OCI-LY7 (cell line): ENCODE data around the gene ALKBH2. TPM values are rescaled to one million over a fixed set of nuclear protein-coding genes. Genes with fewer than 3 reads are reported as not detected.

Experiments used
- BruUV-seq: library from RNA; stranded (reverse); fragments of 400-500 nt; replicated peaks from 2 replicates; lab custom pipeline; 2021; lab: Mats Ljungman, UMichigan
- CTCF ChIA-PET: fragments of 300-600 bp; sonication (Branson Sonifier 250); formaldehyde crosslinking; loops from one replicate; lab custom pipeline; 2022; ENCODE audit warnings: antibody characterized with exemption; ENCODE audit not compliant: unreplicated experiment; lab: Charles Lee
- POLR2A ChIA-PET: fragments of 300-600 bp; sonication (Branson Sonifier 250); formaldehyde crosslinking; loops from one replicate; lab custom pipeline; 2022; ENCODE audit warnings: antibody characterized with exemption; lab: Charles Lee
- DNase-seq: peaks from one replicate; pipeline ENCODE4 v3.0.0-alpha.2; 2015; ENCODE audit warnings: low spot score
- H2AFZ ChIP-seq: fragments of 200-600 bp; sonication (generic), shearing (Covaris generic); 2 replicates; pipeline ENCODE4 v1.6.1; 2014; ENCODE audit warnings: mild to moderate bottlenecking, antibody characterized with exemption, low read length, moderate library complexity
- H3K27ac ChIP-seq: fragments of 200-600 bp; sonication (generic); 2 replicates; pipeline ENCODE4 v1.5.1; 2014; ENCODE audit warnings: mixed run types, low read depth, mild to moderate bottlenecking, moderate library complexity, low read length, inconsistent platforms; ENCODE audit not compliant: poor library complexity, severe bottlenecking
- H3K36me3 ChIP-seq: fragments of 200-600 bp; sonication (generic); 2 replicates; pipeline ENCODE4 v1.6.1; 2014; ENCODE audit warnings: mild to moderate bottlenecking, antibody characterized with exemption, low read length, moderate library complexity, mixed read lengths; ENCODE audit not compliant: insufficient read depth
- H3K4me1 ChIP-seq: fragments of 200-600 bp; sonication (generic); 2 replicates; pipeline ENCODE4 v1.5.1; 2014; ENCODE audit warnings: mild to moderate bottlenecking, low read length; ENCODE audit not compliant: insufficient read depth, poor library complexity, severe bottlenecking
- H3K4me2 ChIP-seq: fragments of 200-600 bp; sonication (generic); 2 replicates; pipeline ENCODE4 v1.6.1; 2014; ENCODE audit warnings: mild to moderate bottlenecking, low read length
- H3K4me3 ChIP-seq: fragments of 200-600 bp; sonication (generic); 2 replicates; pipeline ENCODE4 v1.5.1; 2014; ENCODE audit warnings: mild to moderate bottlenecking, low read depth, low read length; ENCODE audit not compliant: poor library complexity, severe bottlenecking
- H3K79me2 ChIP-seq: fragments of 200-600 bp; sonication (generic); 2 replicates; pipeline ENCODE4 v1.6.1; 2016; ENCODE audit warnings: low read depth, mild to moderate bottlenecking, low read length, moderate library complexity, mixed read lengths; ENCODE audit not compliant: insufficient read depth
- H3K9me2 ChIP-seq: fragments of 200-600 bp; sonication (generic); 2 replicates; pipeline ENCODE4 v1.6.1; 2016; ENCODE audit warnings: mild to moderate bottlenecking, low read length, mixed read lengths; ENCODE audit not compliant: insufficient read depth
- H3K9me3 ChIP-seq: fragments of 200-600 bp; sonication (generic); 2 replicates; pipeline ENCODE4 v1.6.1; 2014; ENCODE audit warnings: mild to moderate bottlenecking, mixed run types, low read length, mixed read lengths
- H4K20me1 ChIP-seq: fragments of 200-600 bp; sonication (generic); 2 replicates; pipeline ENCODE4 v1.6.1; 2014; ENCODE audit warnings: mild to moderate bottlenecking, antibody characterized with exemption, low read length, moderate library complexity, mixed read lengths; ENCODE audit not compliant: insufficient read depth
- CTCF ChIP-seq: fragments of 200-600 bp; sonication (generic); conservative IDR thresholded peaks from 2 replicates; pipeline ENCODE4 v1.5.1; 2014; ENCODE audit warnings: mild to moderate bottlenecking, antibody characterized with exemption, low read length, moderate library complexity, mixed read lengths
- EZH2phosphoT487 ChIP-seq: fragments of 200-600 bp; sonication (generic); IDR thresholded peaks from 2 replicates; pipeline ENCODE4 v1.6.1; 2018; ENCODE audit warnings: low read depth, borderline replicate concordance, mild to moderate bottlenecking, mixed run types, antibody characterized with exemption, low read length, moderate library complexity, mixed read lengths
- intact Hi-C: fragments of 100-400 bp; cut with micrococcal nuclease; formaldehyde crosslinking; loops from one replicate; pipeline ENCODE4 v1.10.0; 2022; ENCODE audit not compliant: unreplicated experiment
- total RNA-seq, 2 experiments: library from RNA; depleted of rRNA in 1 of 2; stranded (reverse); fragments of >200 nt in 1 of 2; shearing (Covaris generic) in 1 of 2; gene quantifications; 2 replicates each; pipeline ENCODE4 v1.2.3, GENCODE V29; 2014 to 2022

The ALKBH2 gene
- total RNA-seq, 2 experiments from 2014 or later = 70.3 to 111 TPM

DNA sequence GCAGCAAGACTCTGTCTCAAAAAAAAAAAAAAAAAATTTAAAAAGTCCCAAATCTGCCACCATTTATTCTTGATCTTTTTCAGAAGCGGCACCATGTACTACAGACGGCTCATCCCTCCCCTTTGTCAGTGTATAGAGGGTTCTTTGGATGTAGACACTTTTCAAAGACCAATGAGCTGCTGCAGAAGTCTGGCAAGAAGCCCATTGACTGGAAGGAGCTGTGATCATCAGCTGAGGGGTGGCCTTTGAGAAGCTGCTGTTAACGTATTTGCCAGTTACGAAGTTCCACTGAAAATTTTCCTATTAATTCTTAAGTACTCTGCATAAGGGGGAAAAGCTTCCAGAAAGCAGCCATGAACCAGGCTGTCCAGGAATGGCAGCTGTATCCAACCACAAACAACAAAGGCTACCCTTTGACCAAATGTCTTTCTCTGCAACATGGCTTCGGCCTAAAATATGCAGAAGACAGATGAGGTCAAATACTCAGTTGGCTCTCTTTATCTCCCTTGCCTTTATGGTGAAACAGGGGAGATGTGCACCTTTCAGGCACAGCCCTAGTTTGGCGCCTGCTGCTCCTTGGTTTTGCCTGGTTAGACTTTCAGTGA, 16.6 kb upstream of the ALKBH2 start:
- TF ChIP-seq CTCF = no peak
- no peak for TF ChIP-seq EZH2phosphoT487
- no peak overlapping the region for H3K4me2 ChIP-seq
- H3K4me1 ChIP-seq = peaks cover 4% of the 10 kb centered on the region
- H2AFZ ChIP-seq = no peak overlapping the region
- no peaks in the 10 kb centered on the region for H4K20me1 ChIP-seq
- H3K9me3 ChIP-seq = no peaks in the 10 kb centered on the region
- H3K27ac ChIP-seq = no peak overlapping the region
- POLR2A ChIA-PET = no interaction called here
- no peaks in the 10 kb centered on the region for H3K9me2 ChIP-seq
- H3K36me3 ChIP-seq = peaks cover 75% of the 10 kb centered on the region
- TSS peak; percentile 71 for BruUV-seq
- intact Hi-C loops = loop anchor here (5.0 kb wide), 1 partner anchor 277 kb away; no protein-coding TSS in a partner anchor
- CTCF ChIA-PET = no interaction called here
- DNase-seq = no peak
- H3K4me3 ChIP-seq = no peak overlapping the region
- H3K79me2 ChIP-seq = no peaks in the 10 kb centered on the region

DNA sequence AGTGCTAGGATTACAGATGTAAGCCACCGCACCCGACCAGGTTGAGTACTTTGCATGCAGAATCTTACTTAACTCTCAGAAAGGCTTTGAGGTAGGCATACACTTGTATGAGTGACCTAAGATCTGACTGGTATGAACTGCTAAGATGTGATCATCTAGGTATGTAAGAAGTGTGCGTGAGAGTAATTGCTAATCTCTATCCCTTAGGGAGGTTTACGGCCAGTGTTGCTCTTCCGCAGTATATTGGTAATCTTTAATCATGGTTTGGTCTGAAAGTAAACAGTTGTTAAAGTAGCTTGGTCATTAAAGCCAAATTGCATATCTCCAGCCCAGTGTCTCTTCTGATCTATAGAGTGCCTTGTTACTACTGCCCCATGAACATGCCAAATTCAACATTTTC, 11.9 kb upstream of the ALKBH2 start:
- TF ChIP-seq EZH2phosphoT487 = no peak
- TF ChIP-seq CTCF = no peak
- Histone ChIP-seq H2AFZ (no peak overlapping the region), H4K20me1 (no peaks in the 10 kb centered on the region), H3K4me2 (no peak overlapping the region), H3K4me3 (no peak overlapping the region), H3K4me1 (no peaks in the 10 kb centered on the region), H3K9me3 (no peaks in the 10 kb centered on the region), H3K27ac (no peak overlapping the region), H3K79me2 (peaks cover 6% of the 10 kb centered on the region; the same call in 1 of the 2 replicates), H3K9me2 (no peaks in the 10 kb centered on the region), H3K36me3 (peaks cover 95% of the 10 kb centered on the region)
- DNase-seq = no peak
- BruUV-seq = no TSS peak
- intact Hi-C loops = no loop called here
- POLR2A ChIA-PET = no interaction called here
- CTCF ChIA-PET = no interaction called here

DNA sequence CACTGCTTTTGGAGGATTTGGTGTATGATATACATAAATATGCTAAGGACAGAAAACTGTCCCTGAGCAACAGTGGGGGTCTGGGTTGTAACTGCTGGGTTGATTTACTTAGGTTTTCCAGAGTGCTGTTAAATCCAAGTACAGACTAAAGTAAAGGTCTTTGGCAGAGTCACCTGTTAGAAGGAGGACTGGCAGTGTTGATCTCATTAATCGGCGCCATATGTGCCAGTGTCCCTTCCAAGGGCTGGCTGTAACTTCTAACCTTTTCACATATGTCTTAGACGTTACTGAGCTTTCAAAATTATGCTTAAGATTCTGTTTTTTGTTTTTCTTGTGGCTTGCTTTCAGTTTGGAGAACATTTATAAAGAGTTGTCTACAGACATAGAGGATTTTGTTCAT, 9.2 kb upstream of the ALKBH2 start:
- no peak overlapping the region for H2AFZ ChIP-seq
- peaks cover 28% of the 10 kb centered on the region for H3K79me2 ChIP-seq
- CTCF ChIA-PET = no interaction called here
- H3K4me2 ChIP-seq = no peak overlapping the region
- 0 out of 2 replicates have a peak, but pooled peaks cover 4% of the 10 kb centered on the region for H4K20me1 ChIP-seq
- peaks cover 92% of the 10 kb centered on the region for H3K36me3 ChIP-seq
- intact Hi-C loops = no loop called here
- H3K9me3 ChIP-seq = no peaks in the 10 kb centered on the region
- peaks cover 16% of the 10 kb centered on the region for H3K4me1 ChIP-seq
- H3K9me2 ChIP-seq = no peaks in the 10 kb centered on the region
- no peak overlapping the region for H3K27ac ChIP-seq
- POLR2A ChIA-PET = interaction anchor here (0.6 kb wide), 3 partner anchors 21 to 296 kb away, joined by 3 read pairs; no protein-coding TSS in a partner anchor
- no peak overlapping the region for H3K4me3 ChIP-seq
- BruUV-seq = no TSS peak
- no peak for DNase-seq
- TF ChIP-seq CTCF (no peak), EZH2phosphoT487 (no peak)
